Endothelial cell of umbilical vein (primary cell): Measurements from ENCODE around the gene TOMM40L. TPM values are rescaled to one million over a fixed set of nuclear protein-coding genes. Genes with fewer than 3 reads are reported as not detected.

ENCODE experiments used
- BruUV-seq: library from RNA; stranded (reverse); fragments of 400-500 nt; replicated peaks from 2 replicates; lab custom pipeline; 2021; lab: Mats Ljungman, UMichigan
- CTCF ChIA-PET: fragments of 300-600, 350-600 bp; sonication (Branson Sonifier 250); formaldehyde crosslinking; loops from one replicate; lab custom pipeline; 2021; ENCODE audit warnings: antibody characterized with exemption, inconsistent platforms; lab: Charles Lee
- POLR2A ChIA-PET: fragments of 300-600, 350-600 bp; sonication (Branson Sonifier 250); formaldehyde crosslinking; loops from one replicate; lab custom pipeline; 2021; ENCODE audit warnings: antibody characterized with exemption, inconsistent platforms; lab: Charles Lee
- DNase-seq: peaks from one replicate; pipeline ENCODE4 v3.0.0-alpha.2; 2011; ENCODE audit warnings: low read depth, low spot score
- FAIRE-seq: peaks from 2 replicates; lab custom pipeline; 2011; peaks lifted over from hg19 to GRCh38; lab: Jason Lieb, UNC
- H2AFZ ChIP-seq: 2 replicates; pipeline ENCODE4 v1.6.0; 2012; ENCODE audit warnings: low read depth, low read length, control low read depth, inconsistent platforms
- H3K27ac ChIP-seq: 2 replicates; pipeline ENCODE4 v1.5.1; 2011; ENCODE audit warnings: low read depth, mild to moderate bottlenecking, control low read depth, low read length, moderate library complexity; ENCODE audit not compliant: insufficient read depth
- H3K27me3 ChIP-seq, 2 experiments: 2 replicates each; pipeline versions ENCODE4 v1.6.0 to v1.6.1; 2011; ENCODE audit warnings: low read length in 2 of 2, mixed read lengths in 1 of 2; ENCODE audit not compliant: control insufficient read depth in 2 of 2, insufficient read depth in 2 of 2
- H3K36me3 ChIP-seq, 2 experiments: 2 replicates in 1 of 2; 3 replicates in 1 of 2; pipeline ENCODE4 v1.5.1; 2011; ENCODE audit warnings: low read length in 2 of 2, mild to moderate bottlenecking in 1 of 2, moderate library complexity in 1 of 2; ENCODE audit not compliant: control insufficient read depth in 2 of 2, insufficient read depth in 2 of 2; ENCODE audit errors: extremely low read depth in 1 of 2
- H3K4me1 ChIP-seq: 3 replicates; pipeline ENCODE4 v1.5.1; 2011; ENCODE audit warnings: mild to moderate bottlenecking, low read length; ENCODE audit not compliant: control insufficient read depth, insufficient read depth; ENCODE audit errors: extremely low read depth
- H3K4me2 ChIP-seq: 2 replicates; pipeline ENCODE4 v1.6.1; 2011; ENCODE audit warnings: low read length, control low read depth, mixed read lengths; ENCODE audit not compliant: insufficient read depth
- H3K4me3 ChIP-seq, 3 experiments: fragments of 200-600 bp in 1 of 3; sonication (generic), shearing (Covaris generic) in 1 of 3; replicated peaks in 1 of 3; 2 replicates each; pipeline ENCODE4 v1.5.1; 2011 to 2016; ENCODE audit warnings: control low read depth in 3 of 3, low read length in 3 of 3, mild to moderate bottlenecking in 2 of 3, inconsistent platforms in 1 of 3, low read depth in 1 of 3, moderate library complexity in 1 of 3; ENCODE audit not compliant: insufficient read depth in 1 of 3
- H3K79me2 ChIP-seq: 2 replicates; pipeline ENCODE4 v1.6.0; 2012; ENCODE audit warnings: low read length, inconsistent platforms; ENCODE audit not compliant: control insufficient read depth, insufficient read depth
- H3K9ac ChIP-seq: replicated peaks from 2 replicates; pipeline ENCODE3; 2011; ENCODE audit warnings: low read length, control low read depth; ENCODE audit not compliant: insufficient read depth; ENCODE audit errors: extremely low read depth
- H3K9me1 ChIP-seq: replicated peaks from 3 replicates; pipeline ENCODE4 v1.6.0; 2011; ENCODE audit warnings: mild to moderate bottlenecking, low read length; ENCODE audit not compliant: control insufficient read depth, insufficient read depth; ENCODE audit errors: extremely low read depth
- H3K9me3 ChIP-seq: replicated peaks from 2 replicates; pipeline ENCODE4 v1.5.1; 2012; ENCODE audit warnings: low read length, inconsistent platforms; ENCODE audit not compliant: control insufficient read depth, insufficient read depth
- H4K20me1 ChIP-seq: replicated peaks from 2 replicates; pipeline ENCODE3; 2011; ENCODE audit warnings: mild to moderate bottlenecking, low read length; ENCODE audit not compliant: control insufficient read depth, insufficient read depth; ENCODE audit errors: extremely low read depth
- CTCF ChIP-seq, 2 donors: IDR thresholded peaks; 1 replicate in 1 of 2; 2 replicates in 1 of 2; pipeline ENCODE4 v1.5.1; 2011; ENCODE audit warnings: low read length in 2 of 2, mild to moderate bottlenecking in 2 of 2, moderate library complexity in 2 of 2, control low read depth in 1 of 2, inconsistent platforms in 1 of 2, low read depth in 1 of 2; ENCODE audit not compliant: insufficient read depth in 1 of 2; ENCODE audit errors: extremely low read depth in 1 of 2
- EZH2 ChIP-seq: IDR thresholded peaks from 2 replicates; pipeline ENCODE4 v1.6.1; 2012; ENCODE audit warnings: borderline replicate concordance, low read depth, mild to moderate bottlenecking, moderate library complexity, low read length, inconsistent platforms; ENCODE audit not compliant: severe bottlenecking
- GATA2 ChIP-seq: IDR thresholded peaks from 2 replicates; pipeline ENCODE4 v1.7.0; 2011; ENCODE audit warnings: low read depth, mild to moderate bottlenecking, moderate library complexity, mixed read lengths, low read length; ENCODE audit not compliant: insufficient read length, insufficient read depth
- dilution Hi-C: fragments of 300-500 bp; cut with MboI; formaldehyde crosslinking; loops from one replicate; pipeline ENCODE4 v1.15.0; 2019; ENCODE audit warnings: low sequenced_read_pairs; ENCODE audit not compliant: extremely low pct_ligation_motif_present
- intact Hi-C: fragments of 100-400 bp; cut with micrococcal nuclease; formaldehyde crosslinking; loops from one replicate; pipeline ENCODE4 v1.10.0; 2022
- polyA plus RNA-seq, 4 experiments: library from polyadenylated mRNA; depleted of rRNA in 3 of 4; stranded (reverse) in 3 of 4; unstranded in 1 of 4; fragments of >200 nt; gene quantifications; 2 replicates each; pipeline versions ENCODE4 v1.2.1 to v1.2.3, GENCODE V29; 2011 to 2012; ENCODE audit warnings: missing spikeins in 1 of 4
- total RNA-seq: library from RNA; stranded (reverse); gene quantifications from 2 replicates; pipeline ENCODE4 v1.2.3, GENCODE V29; 2021

Gene TOMM40L
- total and polyA plus RNA-seq, 2 donors (not counting 3 experiments of a cell fraction or from before 2014, with no cell fraction given): 18.6 to 18.7 TPM

GRCh38 chr1:161192476-161193465, 33.1 kb upstream of the TOMM40L start:
- peak; percentile 94 for FAIRE-seq
- CTCF ChIA-PET: interaction anchor here (1.0 to 6.2 kb wide), 9 partner anchors 9 to 189 kb away, joined by 3 to 54 read pairs (median 10); partner anchors contain the start of genes APOA2, NDUFS2 and TOMM40L
- Histone ChIP-seq H3K79me2 (peaks cover 24% of the 10 kb centered on the region), H3K36me3 (peaks cover 3% of the 10 kb centered on the region in 2 experiments), H3K9me3 (no peaks in the 10 kb centered on the region), H3K4me2 (no peak overlapping the region), H3K9me1 (no peaks in the 10 kb centered on the region), H4K20me1 (no peaks in the 10 kb centered on the region), H3K27me3 (no peaks in the 10 kb centered on the region), H2AFZ (no peak overlapping the region), H3K27ac (no peak overlapping the region), H3K9ac (no peak overlapping the region), H3K4me1 (peaks cover 21% of the 10 kb centered on the region), H3K4me3 (no peak overlapping the region)
- no TSS peak for BruUV-seq
- no peak for TF ChIP-seq GATA2
- TF ChIP-seq CTCF (IDR thresholded peaks at IDR 0.05; ENCODE audit: extremely low read depth in 1 of 2, insufficient read depth in 1 of 2, low read depth in 1 of 2, low read length in 2 of 2): peak; percentile 93
- TF ChIP-seq EZH2: no peak
- POLR2A ChIA-PET: interaction anchor here (1.6 kb wide), 1 partner anchor 33 kb away, joined by 5 read pairs; no protein-coding TSS in a partner anchor
- peak; percentile 68 for DNase-seq
- dilution Hi-C loops (no loop called here), intact Hi-C loops (loop anchor here (1.0 to 2.0 kb wide), 4 partner anchors 17 to 190 kb away; no protein-coding TSS in a partner anchor)
